SJCRH30 (cell line): ENCODE data around the gene SFT2D1. TPM values are rescaled to one million over a fixed set of nuclear protein-coding genes. Genes with fewer than 3 reads are reported as not detected.

ENCODE experiments used
- DNase-seq, 2 experiments: peaks; one replicate each; pipeline ENCODE4 v3.0.0-alpha.2; 2015 to 2020
- H3K27ac ChIP-seq: fragments of 250-450 bp; sonication (Bioruptor Pico); 2 replicates; pipeline ENCODE4 v1.5.1; 2020; ENCODE audit warnings: mild to moderate bottlenecking, moderate library complexity
- H3K27me3 ChIP-seq: fragments of 250-450 bp; sonication (Bioruptor Pico); 2 replicates; pipeline ENCODE4 v1.5.1; 2020; ENCODE audit warnings: mild to moderate bottlenecking, moderate library complexity
- H3K36me3 ChIP-seq: fragments of 250-450 bp; sonication (Bioruptor Pico); 2 replicates; pipeline ENCODE4 v1.5.1; 2020; ENCODE audit warnings: mild to moderate bottlenecking, moderate library complexity
- H3K4me1 ChIP-seq: fragments of 250-450 bp; sonication (Bioruptor Pico); 2 replicates; pipeline ENCODE4 v1.5.1; 2020; ENCODE audit warnings: mild to moderate bottlenecking, moderate library complexity
- H3K4me3 ChIP-seq: fragments of 250-450 bp; sonication (Bioruptor Pico); 2 replicates; pipeline ENCODE4 v1.5.1; 2020; ENCODE audit warnings: mild to moderate bottlenecking, moderate library complexity
- H3K9me3 ChIP-seq: fragments of 250-450 bp; sonication (Bioruptor Pico); replicated peaks from 2 replicates; pipeline ENCODE4 v1.5.1; 2020; ENCODE audit warnings: mild to moderate bottlenecking, moderate library complexity
- total RNA-seq: library from RNA; depleted of rRNA; stranded (reverse); fragments of >200 nt; shearing (Covaris generic); gene quantifications from 2 replicates; pipeline ENCODE4 v1.2.3, GENCODE V29; 2014

SFT2D1 gene
- total RNA-seq, 1 experiment from 2014 or later: 75.8 TPM

DNA sequence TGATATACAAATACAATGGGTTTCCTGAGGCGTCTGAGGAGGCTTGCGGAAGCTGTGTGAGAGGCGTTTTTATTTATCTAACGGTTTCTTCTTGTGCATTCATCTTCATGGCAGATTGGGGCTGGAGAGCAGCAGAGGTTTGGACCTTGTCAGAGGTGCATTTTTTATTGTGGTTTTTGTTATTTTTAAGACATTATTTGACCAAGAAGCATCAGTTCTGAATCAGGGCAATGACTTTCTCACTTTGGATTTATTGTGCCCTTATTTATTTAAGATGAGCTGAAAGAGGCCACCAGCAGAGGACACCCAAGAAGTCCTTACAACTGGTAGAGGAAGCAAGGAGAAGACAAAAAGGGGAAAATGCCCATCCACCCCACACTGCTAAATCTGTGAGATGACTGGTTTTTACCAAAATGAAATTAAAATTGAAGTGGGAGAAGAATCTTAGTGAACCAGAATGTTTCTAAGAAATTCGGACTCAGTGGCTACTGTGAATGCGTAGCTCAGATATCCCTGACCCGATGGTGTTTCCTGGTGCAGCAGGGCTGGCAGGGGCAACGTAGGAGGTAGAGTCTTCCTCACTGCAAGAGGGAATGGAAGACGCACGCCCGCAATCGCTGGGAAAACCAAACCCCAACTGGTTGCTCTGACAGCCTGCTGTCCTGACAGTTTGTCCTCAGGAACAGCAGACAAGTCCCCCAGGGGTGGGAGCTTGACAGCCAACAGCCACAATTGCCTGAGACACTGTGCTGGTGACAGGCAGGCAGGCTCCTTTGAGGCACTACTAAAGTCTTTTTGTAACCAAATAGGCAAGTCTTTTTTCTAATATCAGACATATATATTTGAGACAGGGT lies 48.4 kb downstream of the SFT2D1 start:
- no peak for DNase-seq
- no peaks in the 10 kb centered on the region for H3K36me3 ChIP-seq

GRCh38 chr6:166289207-166290060 lies 52.9 kb downstream of the SFT2D1 start:
- no peaks in the 10 kb centered on the region for H3K9me3 ChIP-seq
- H3K4me1 ChIP-seq: no peaks in the 10 kb centered on the region
- no peak overlapping the region for H3K27ac ChIP-seq
- no peak overlapping the region for H3K4me3 ChIP-seq
- H3K27me3 ChIP-seq: 0 out of 2 replicates have a peak, but pooled peaks cover 9% of the 10 kb centered on the region
- no peak for DNase-seq
- H3K36me3 ChIP-seq: no peaks in the 10 kb centered on the region

More for the DNA sequence above, 48.4 kb downstream of the SFT2D1 start:
- H3K27ac ChIP-seq: no peak overlapping the region
- H3K27me3 ChIP-seq: no peaks in the 10 kb centered on the region
- H3K4me3 ChIP-seq: no peak overlapping the region
- H3K4me1 ChIP-seq: no peaks in the 10 kb centered on the region
- peaks cover 3% of the 10 kb centered on the region; the same call in 1 of the 2 replicates for H3K9me3 ChIP-seq

- no peak for DNase-seq
- H3K4me1 ChIP-seq: no peaks in the 10 kb centered on the region
- no peak overlapping the region for H3K4me3 ChIP-seq
- no peak overlapping the region for H3K27ac ChIP-seq
- 0 out of 2 replicates have a peak, but pooled peaks cover 9% of the 10 kb centered on the region for H3K27me3 ChIP-seq
- no peaks in the 10 kb centered on the region for H3K9me3 ChIP-seq
- H3K36me3 ChIP-seq: no peaks in the 10 kb centered on the region
These were observed 55.5 kb downstream of the SFT2D1 start for GRCh38 chr6:166286839-166287271.

- Histone ChIP-seq H3K4me3 (no peak overlapping the region), H3K36me3 (no peaks in the 10 kb centered on the region), H3K27ac (no peak overlapping the region), H3K4me1 (no peaks in the 10 kb centered on the region), H3K9me3 (no peaks in the 10 kb centered on the region), H3K27me3 (0 out of 2 replicates have a peak, but pooled peaks cover 9% of the 10 kb centered on the region)
- no peak for DNase-seq
These were observed 57.1 kb downstream of the SFT2D1 start for GRCh38 chr6:166285233-166285632.

DNA sequence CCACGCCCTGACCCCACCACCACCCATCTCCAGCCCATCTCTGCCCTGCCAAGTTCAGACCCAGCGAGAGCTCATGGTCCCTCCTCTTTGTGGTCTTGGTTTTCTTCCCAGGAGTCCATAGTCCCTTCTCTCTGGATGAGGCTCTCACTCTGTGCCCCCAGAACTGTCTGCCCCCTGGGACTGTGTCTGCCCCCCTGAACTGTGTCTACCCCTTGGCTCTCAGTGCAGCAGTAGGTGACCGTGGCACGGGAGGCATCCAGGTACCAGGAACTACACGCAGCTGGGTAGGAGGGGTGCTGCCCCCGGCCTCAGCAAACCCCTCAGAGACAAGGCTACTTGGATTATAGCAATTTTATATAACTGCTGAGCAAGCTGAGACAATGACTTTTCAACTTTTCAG lies 57.7 kb downstream of the SFT2D1 start:
- H3K4me3 ChIP-seq: no peak overlapping the region
- no peaks in the 10 kb centered on the region for H3K4me1 ChIP-seq
- no peak for DNase-seq
- no peak overlapping the region for H3K27ac ChIP-seq
- H3K9me3 ChIP-seq: no peaks in the 10 kb centered on the region
- H3K36me3 ChIP-seq: no peaks in the 10 kb centered on the region
- 0 out of 2 replicates have a peak, but pooled peaks cover 9% of the 10 kb centered on the region for H3K27me3 ChIP-seq

- Histone ChIP-seq H3K27ac (no peak overlapping the region), H3K4me1 (no peaks in the 10 kb centered on the region), H3K36me3 (no peaks in the 10 kb centered on the region), H3K9me3 (no peaks in the 10 kb centered on the region), H3K4me3 (no peak overlapping the region), H3K27me3 (0 out of 2 replicates have a peak, but pooled peaks cover 9% of the 10 kb centered on the region)
- no peak for DNase-seq
These were observed 59.8 kb downstream of the SFT2D1 start for GRCh38 chr6:166282394-166283032.

DNA sequence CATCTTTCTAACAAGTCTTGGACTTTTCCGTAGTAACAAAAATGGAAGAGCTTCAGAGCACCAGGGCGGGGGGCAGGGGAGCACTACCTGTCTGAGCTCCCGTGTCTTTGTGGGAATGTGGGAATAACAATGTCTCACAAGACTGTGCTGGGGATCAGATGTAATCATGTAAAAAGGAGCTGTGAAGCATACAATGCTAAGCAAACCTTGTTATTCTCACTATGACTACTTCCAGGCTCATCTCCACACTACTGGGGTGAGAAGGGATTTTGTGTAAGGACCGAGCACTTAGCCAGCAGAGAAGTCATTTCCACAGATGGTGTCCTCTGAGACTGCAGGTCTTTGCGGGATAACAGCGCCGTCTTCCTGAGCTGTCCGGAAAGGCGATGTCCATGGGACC lies 61.2 kb downstream of the SFT2D1 start:
- Histone ChIP-seq H3K27ac (no peak overlapping the region), H3K9me3 (no peaks in the 10 kb centered on the region), H3K4me1 (no peaks in the 10 kb centered on the region), H3K36me3 (no peaks in the 10 kb centered on the region), H3K4me3 (no peak overlapping the region), H3K27me3 (0 out of 2 replicates have a peak, but pooled peaks cover 4% of the 10 kb centered on the region)
- no peak for DNase-seq

- no peaks in the 10 kb centered on the region for H3K9me3 ChIP-seq
- no peaks in the 10 kb centered on the region for H3K27me3 ChIP-seq
- no peak overlapping the region for H3K27ac ChIP-seq
- DNase-seq: no peak
- no peaks in the 10 kb centered on the region for H3K36me3 ChIP-seq
- no peaks in the 10 kb centered on the region for H3K4me1 ChIP-seq
- no peak overlapping the region for H3K4me3 ChIP-seq
These were observed 63.0 kb downstream of the SFT2D1 start for GRCh38 chr6:166279393-166279679.

DNA sequence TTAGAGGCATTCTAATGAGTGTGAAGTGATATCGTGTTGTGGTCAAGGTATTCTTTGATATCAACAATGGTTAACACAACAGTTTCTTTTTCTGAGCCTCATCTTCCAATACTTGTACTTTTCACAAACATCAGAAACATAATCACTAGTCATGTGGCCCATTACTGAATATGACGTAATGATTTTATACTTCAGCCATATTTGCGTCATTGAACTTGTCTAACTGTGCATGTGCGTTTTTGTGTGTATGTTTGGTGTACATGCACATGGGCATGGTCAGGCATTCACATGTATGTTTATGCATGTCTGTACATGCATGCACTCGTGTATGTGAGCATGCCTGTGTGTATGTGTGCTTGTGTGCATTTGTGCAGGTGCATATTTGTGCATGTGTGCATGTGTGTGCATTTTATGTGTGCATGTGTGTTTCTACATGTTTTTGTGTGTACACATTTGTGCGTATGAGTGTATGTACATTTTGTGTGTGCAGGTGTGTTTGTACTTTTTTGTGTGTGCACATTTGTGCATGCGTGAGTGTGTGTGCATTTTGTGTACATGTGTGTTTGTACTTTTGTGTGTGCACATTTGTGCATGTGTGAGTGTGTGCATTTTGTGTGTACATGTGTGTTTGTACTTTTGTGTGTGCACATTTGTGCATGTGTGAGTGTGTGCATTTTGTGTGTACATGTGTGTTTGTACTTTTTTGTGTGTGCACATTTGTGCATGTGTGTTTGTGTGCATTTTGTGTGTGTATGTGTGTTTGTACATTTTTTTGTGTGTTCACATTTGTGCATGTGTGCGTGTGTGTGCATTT lies 63.6 kb downstream of the SFT2D1 start:
- Histone ChIP-seq H3K4me1 (no peaks in the 10 kb centered on the region), H3K9me3 (no peaks in the 10 kb centered on the region), H3K27me3 (no peaks in the 10 kb centered on the region), H3K4me3 (no peak overlapping the region), H3K36me3 (no peaks in the 10 kb centered on the region), H3K27ac (no peak overlapping the region)
- no peak for DNase-seq

DNA sequence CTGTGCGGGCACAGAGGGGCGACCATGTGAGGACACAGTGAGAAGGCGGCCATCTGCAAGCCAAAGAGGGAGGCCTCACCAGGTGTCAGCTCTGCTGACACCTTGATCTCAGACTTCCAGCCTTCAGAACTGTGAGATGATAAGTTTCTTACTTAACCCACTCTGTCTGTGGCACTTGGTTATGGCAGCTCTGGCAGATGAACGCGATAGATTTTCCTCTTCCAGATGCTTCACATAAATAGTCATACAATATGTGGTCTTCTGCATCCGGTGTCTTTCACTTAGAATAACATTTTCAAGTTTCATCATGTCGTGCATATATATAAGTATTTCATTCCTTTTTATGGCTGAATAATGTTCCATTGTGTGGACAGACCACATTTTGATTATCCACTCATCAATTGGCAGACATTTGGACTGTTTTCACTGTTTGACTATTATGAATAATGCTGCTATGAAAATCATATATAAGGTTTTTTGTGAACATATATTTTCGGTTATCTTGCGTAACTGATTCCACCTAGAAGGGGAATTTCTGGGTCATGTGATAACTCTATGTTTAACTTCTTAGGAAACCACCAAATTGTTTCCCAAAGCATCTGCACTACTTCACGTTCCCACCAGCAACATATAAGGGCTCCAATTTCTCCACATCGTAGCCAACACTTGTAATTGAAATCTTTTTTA lies 64.3 kb downstream of the SFT2D1 start:
- no peaks in the 10 kb centered on the region for H3K27me3 ChIP-seq
- no peaks in the 10 kb centered on the region for H3K4me1 ChIP-seq
- no peaks in the 10 kb centered on the region for H3K9me3 ChIP-seq
- H3K36me3 ChIP-seq: no peaks in the 10 kb centered on the region
- no peak overlapping the region for H3K4me3 ChIP-seq
- no peak for DNase-seq
- H3K27ac ChIP-seq: no peak overlapping the region

DNA sequence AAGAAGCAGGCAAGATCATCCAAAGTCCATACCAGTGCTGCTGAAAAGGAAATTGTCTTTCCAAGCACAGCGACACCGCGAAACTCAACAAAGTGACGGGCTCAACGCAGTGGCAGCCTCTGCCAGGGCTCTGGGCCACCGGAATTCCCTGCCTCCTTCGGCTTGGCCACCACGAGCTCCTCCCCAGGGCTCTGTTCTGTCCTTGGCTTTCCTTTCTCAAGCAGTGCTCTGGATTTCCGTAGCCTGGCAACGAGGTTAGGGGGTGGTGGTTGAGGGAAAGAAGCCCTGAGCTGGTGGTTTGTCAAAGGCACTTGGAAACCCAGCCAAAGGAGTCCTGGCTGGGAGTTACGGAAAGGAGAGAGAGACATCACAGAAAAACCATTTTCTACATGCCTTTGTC lies 65.3 kb downstream of the SFT2D1 start:
- Histone ChIP-seq H3K4me3 (no peak overlapping the region), H3K36me3 (no peaks in the 10 kb centered on the region), H3K27me3 (no peaks in the 10 kb centered on the region), H3K9me3 (no peaks in the 10 kb centered on the region), H3K27ac (no peak overlapping the region), H3K4me1 (no peaks in the 10 kb centered on the region)
- no peak for DNase-seq

- no peak overlapping the region for H3K4me3 ChIP-seq
- H3K9me3 ChIP-seq: no peaks in the 10 kb centered on the region
- H3K27ac ChIP-seq: no peak overlapping the region
- DNase-seq: peak; percentile 53 to 74
- no peaks in the 10 kb centered on the region; the same call in 1 of the 2 replicates for H3K27me3 ChIP-seq
- H3K4me1 ChIP-seq: no peaks in the 10 kb centered on the region
- H3K36me3 ChIP-seq: no peaks in the 10 kb centered on the region
These were observed 66.6 kb downstream of the SFT2D1 start for GRCh38 chr6:166275714-166276166.

- Histone ChIP-seq H3K36me3 (no peaks in the 10 kb centered on the region), H3K27ac (no peak overlapping the region), H3K27me3 (no peaks in the 10 kb centered on the region; the same call in 1 of the 2 replicates), H3K9me3 (no peaks in the 10 kb centered on the region), H3K4me3 (no peak overlapping the region), H3K4me1 (no peaks in the 10 kb centered on the region)
- no peak for DNase-seq
These were observed 67.5 kb downstream of the SFT2D1 start for GRCh38 chr6:166274739-166275370.
